Urothelium cell line (cell line): ENCODE measurements around the gene CTR9.

Source experiments
- DNase-seq: peaks from one replicate; pipeline ENCODE4 v3.0.0; 2011; ENCODE audit warnings: low spot score, mixed read lengths
- FAIRE-seq: peaks from 2 replicates; lab custom pipeline; 2011; peaks lifted over from hg19 to GRCh38; lab: Jason Lieb, UNC

CTR9 gene

DNA sequence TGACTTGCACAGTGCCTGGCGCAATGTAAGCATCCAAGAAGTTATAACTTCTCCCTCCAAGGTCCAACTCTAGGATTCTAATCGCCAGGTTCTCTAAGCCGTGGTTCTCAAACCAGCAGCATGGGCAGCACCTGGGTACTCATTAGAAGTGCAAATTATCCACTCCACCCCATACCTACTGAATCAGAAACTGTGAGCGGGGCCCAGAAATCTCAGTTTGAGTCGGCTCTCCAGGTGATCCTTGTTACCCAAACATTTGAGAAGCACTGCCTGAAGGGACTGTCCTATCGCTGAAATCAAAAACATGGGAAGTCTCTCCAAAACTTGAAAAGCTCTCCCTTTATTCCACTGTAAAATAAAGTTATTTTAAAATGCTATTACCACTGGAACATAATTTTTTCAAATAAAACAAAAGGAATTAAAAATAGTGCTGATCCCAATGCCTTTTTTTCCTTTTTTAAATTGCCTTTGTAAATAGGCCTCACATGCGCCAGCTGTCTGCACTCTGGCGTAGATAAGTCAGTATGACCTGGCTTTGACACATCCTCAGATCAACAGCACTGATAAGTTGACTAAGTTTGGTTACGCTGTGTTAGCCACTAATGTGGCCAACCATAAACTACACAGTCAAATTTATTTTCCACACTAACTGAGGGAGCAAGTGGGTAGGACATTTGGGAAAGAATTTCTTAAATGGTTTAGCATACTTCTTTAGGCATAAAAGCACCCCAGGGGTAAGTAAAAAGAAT is 8.4 kb upstream of the CTR9 start:
- no peak for FAIRE-seq

DNA sequence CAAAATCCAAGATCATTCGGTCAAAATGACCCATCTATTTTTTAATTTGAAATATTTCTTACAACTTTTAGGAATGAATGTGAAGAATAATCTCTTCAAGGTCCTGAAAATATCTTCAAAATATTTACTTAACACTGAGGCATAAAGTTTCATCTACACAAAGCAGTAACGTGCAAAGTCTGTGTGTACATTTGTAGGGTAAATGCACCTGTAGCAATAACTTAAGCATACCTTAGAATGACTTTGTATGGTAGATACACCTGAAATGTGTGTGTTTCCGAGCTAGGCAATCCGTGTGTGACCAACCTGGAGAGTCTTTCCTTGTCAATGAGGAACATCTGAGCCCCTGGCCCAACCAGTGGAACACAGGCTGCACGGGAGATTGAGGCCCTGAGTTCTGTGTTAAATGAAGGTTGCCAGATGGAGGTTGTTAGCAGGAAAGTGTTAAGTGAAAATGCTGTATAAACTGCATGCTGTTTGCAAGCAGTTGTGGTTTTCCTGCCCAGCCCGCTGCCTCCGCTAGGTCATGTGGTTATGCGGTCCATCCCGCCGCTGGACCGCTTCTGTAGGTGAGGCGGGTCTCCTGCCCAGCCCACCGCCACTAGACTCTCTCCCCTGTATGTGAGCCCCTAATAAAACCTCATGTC is 7.6 kb upstream of the CTR9 start:
- no peak for FAIRE-seq
- no peak for DNase-seq

More for the DNA sequence above, 8.4 kb upstream of the CTR9 start:
- no peak for DNase-seq

- FAIRE-seq: no peak
These were observed 6.8 kb upstream of the CTR9 start for GRCh38 chr11:10744206-10744605.

DNA sequence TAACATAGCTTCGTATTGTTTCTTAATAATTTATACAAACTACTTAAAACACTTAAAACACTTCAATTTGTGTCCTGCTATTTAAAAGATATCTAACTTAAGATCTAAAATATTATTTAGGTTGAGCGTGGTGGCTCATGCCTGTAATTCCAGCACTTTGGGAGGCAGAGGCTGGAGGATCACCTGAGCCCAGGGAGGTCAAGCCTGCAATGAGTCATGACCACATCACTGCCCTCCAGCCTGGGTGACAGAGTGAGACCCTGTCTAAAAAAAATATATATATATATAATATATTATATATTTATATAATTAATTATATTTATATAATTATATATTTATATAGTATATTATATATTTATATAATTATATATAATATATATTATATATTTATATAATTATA is 4.2 kb upstream of the CTR9 start:
- FAIRE-seq (no peak), DNase-seq (no peak)

More at GRCh38 chr11:10744206-10744605, 6.8 kb upstream of the CTR9 start:
- no peak for DNase-seq

DNA sequence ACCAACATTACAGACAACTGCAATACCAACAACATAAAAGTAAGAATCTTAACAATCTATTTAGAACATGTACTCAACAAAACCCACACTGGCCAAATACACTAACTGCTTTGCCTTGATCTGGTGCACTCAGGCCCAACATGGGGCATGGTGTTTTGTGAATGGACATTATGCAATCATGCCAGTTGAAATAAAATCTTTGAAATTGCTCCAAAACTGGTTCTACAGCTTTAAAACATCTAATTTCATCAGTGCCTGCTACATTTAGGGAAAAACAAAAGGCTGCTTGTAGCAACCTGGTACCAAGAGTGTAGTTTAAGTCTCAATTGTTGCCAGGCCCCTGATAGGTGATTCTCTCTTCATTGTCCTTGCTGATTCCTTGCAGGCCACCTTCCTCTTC is 3.3 kb upstream of the CTR9 start:
- no peak for DNase-seq

DNA sequence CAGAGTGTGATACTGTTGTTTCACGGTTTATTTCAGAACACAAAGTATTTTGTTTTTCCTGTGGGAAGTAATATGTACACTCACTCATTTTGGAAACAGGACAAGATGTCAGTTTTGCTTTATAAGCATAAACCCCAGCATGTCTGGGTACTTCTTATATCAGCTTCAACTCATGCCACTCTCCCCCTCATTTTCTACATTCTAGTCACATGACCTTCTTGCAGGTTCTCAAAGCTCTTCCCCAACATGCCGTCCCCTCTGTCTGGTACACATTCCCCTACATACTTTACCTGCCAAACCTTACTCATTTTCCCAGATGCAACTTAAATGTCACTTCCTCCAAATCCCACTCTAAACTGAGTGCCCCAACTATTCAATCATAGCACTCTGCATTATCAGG is 1.6 kb upstream of the CTR9 start:
- FAIRE-seq (no peak), DNase-seq (no peak)

More for the DNA sequence above, 3.3 kb upstream of the CTR9 start:
- no peak for FAIRE-seq

DNA sequence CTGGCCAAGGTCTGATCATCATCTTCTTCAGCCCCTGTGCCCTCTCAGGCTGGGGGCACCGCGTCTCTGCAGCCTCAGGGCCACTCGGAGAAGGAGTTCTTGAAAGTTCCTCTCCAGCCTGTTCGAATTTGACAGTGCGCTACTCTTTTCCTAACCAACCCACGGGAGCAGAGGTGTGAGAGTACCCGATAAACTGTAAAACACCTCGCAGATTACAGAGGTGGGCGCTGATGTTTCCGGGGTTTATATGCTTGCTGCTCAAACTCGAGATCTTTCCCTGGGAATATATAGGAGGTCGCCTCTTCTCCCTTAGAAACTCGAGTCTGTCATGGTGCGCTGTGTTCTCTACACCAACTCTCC is 515 bp downstream of the CTR9 start:
- FAIRE-seq: no peak
- DNase-seq: no peak

- no peak for DNase-seq
- no peak for FAIRE-seq
These were observed 1.0 kb downstream of the CTR9 start for GRCh38 chr11:10752061-10752460.

GRCh38 chr11:10752486-10752885 is 1.4 kb downstream of the CTR9 start:
- FAIRE-seq (no peak), DNase-seq (no peak)

- FAIRE-seq (no peak), DNase-seq (no peak)
These were observed 7.9 kb downstream of the CTR9 start for GRCh38 chr11:10758957-10759356.

GRCh38 chr11:10761085-10761698 is 10.1 kb downstream of the CTR9 start:
- DNase-seq (no peak), FAIRE-seq (no peak)

DNA sequence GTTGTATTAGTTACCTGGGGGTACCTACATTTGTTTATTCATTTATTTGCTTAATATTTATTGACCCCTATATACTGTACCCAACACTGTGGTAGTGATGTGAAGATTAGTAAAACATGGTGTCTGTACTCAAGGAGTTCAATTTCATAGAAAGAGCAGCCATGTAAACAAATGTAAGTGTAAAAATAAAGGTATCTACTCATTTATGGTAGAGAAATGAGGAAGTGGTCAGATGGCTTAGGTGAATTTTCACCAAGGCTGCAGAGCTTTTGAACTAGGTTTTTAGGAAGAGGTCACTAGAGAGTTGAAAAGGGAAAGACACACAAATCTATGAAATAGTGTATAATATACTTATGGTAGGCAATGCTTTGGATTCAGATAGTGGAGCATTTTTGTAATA is 11.1 kb downstream of the CTR9 start:
- no peak for FAIRE-seq

DNA sequence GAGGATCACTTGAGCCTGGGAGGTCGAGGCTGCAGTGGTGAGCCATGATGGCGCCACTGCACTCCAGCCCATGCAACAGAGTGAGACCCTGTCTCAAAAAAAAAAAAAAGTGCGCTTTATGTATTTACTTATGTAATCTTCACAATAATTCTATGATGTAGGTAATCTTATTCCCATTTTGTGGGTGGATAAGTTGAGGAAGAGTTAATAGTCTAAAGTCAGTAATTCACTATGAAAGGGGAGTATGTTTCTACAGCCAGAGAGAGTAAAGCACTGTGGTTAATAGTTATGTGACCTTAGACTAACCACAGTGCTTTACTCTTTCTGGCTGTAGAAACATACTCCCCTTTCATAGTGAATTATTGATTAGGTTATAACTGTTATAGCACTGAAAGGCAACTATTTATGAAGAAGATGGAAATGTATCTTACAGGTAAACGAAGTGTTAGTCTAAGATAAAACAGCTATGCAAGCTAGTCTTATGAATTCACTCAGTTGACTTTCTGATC is 11.9 kb downstream of the CTR9 start:
- DNase-seq (no peak), FAIRE-seq (no peak)

More for the DNA sequence above, 11.1 kb downstream of the CTR9 start:
- DNase-seq: no peak

GRCh38 chr11:10763766-10764165 is 12.7 kb downstream of the CTR9 start:
- DNase-seq (no peak), FAIRE-seq (no peak)

- FAIRE-seq (no peak), DNase-seq (no peak)
These were observed 13.4 kb downstream of the CTR9 start for GRCh38 chr11:10764412-10764811.

DNA sequence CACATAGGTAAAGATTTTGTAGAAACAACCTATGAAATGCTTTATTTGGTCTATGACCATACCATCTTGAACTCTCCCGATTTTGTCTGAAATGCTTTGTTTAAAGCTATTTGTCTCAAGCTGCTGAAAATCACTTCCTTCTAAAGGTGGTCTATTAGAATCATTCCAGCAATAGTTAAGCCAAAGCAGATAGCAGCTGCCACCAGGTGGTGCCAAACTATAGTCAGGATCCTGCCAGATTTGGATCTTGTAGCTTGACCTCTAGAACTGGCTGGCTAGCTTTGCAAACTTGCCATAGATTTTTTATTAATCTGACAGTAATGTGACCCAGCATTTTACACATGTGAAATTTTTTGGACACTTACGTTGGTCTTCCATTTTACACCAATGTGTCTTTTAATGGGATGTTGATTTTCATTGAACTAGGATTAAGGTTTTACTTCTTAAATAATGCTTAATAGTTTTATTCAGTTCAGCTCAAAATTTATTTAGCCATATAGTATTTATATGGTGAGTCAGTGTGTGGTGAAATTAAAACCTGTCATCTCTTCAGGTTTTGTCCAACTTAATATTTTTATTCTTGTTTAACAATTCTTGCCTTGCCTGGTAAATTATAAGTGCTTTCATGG is 19.7 kb downstream of the CTR9 start:
- FAIRE-seq (no peak), DNase-seq (peak; percentile 51)

DNA sequence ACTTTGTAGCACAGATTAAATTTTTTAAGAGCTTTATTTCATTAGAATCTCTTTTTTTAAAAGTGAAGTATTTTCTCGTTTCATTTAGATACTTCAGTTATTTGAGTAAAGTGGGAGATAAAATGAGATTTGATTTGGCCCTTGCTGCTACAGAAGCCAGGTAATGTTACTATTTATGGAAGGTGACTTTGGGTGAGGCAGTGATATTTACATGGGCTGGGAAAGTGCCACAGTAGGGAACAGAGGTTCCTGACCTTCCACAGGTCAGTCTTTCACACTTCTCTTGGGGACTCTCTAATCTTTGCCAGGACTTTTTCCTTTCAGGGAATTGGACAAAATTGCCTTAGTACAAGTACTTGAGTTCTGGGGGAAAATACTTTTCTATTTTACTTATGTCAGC is 20.4 kb downstream of the CTR9 start:
- FAIRE-seq: no peak
- DNase-seq: no peak

DNA sequence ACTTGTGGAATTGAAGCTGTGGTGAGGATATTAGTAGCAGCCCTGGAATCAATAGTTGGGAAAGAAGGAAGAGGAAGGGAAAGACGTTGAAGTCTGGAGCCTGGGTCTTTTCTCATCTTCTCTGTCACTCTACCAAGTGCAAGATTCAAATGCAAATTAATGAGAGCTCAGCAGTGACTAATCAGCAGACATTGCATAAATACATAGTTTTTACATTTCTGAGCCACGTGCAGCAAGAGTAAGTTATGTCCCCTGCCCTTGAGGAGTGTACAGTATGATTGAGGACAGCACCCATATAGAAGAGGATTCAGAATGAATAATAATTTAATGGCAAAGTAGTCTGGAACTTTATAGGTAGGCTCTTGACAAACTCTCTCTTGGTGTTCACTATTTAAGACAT is 23.8 kb downstream of the CTR9 start:
- no peak for DNase-seq
- no peak for FAIRE-seq

GRCh38 chr11:10777393-10777793 is 26.3 kb downstream of the CTR9 start:
- FAIRE-seq (no peak), DNase-seq (no peak)

GRCh38 chr11:10777806-10778205 is 26.8 kb downstream of the CTR9 start:
- DNase-seq (no peak), FAIRE-seq (no peak)

DNA sequence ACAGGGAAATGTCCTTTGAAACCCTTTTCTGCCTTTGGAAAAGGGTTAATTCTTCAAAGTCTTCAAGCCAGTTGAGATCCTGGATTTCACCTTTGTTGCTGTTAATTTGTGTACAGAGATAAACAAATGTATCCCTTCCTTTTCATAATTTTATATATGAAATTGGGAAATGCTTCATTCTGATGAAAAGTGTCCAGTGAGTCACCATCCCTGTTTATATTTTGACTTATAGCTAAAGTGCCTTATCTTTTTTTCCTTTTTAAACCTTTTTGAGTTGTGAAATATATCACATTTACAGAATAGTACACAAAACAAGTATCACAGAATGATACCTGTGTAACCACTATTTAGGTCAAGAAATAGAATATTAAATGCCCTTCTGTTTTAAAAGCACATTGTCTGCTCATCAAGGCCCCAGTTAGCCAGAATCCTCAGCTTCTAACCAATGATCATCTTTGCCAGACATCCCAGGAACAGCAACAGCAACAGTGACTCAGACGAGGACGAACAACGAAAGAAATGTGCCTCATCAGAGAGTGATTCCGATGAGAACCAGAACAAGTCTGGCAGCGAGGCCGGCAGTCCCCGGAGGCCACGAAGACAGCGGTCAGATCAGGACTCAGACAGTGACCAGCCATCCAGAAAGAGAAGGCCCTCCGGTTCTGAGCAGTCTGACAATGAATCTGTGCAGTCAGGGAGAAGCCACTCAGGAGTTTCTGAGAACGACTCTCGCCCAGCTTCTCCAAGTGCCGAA is 27.3 kb downstream of the CTR9 start:
- FAIRE-seq: no peak
- no peak for DNase-seq
